Measurements from ENCODE around the gene KLHL5.
"Not testable (repeated sequence)": the region's sequence is repeated elsewhere in the genome, so short reads cannot be mapped to it uniquely, and the experiment has no call there.

Gene KLHL5

DNA sequence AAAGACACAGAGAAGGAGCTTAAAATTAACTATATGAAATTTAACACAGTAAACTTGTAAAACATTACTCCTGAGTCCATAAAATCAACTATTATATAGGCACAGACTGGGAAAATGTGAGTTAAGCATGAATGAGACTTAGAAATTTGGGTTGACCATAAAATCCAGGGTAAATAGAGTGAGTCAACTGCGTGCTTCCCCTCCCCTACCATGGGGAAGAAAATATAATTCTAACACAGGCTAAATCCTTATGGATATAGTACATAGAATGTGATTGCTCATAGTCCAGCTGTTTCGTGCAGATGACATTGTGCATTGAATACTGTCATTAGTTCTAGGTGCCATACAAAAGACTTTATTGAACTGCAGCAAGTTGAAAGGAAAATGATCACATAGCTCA, 42.2 kb downstream of the KLHL5 start:
- DNase-seq, result no peak

DNA sequence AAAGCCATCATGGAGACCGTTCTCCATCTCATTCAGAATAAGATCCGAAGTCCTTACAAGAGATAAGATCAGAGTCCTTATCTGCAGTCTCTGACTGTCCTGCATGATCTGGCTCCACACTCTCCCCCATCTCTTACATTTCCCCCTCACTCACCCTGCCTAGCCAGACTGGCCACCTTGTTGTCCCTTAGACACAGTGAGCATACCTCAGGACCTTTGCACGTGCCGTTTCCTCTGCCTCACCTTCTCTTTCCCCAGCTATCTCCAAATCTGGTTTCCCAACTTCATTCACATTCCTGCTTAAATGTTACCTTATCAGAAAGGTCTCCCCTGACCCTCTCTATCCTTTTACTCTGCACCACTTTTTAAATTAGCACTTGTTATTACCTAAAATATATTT, 44.0 kb downstream of the KLHL5 start:
- no peak for DNase-seq

DNA sequence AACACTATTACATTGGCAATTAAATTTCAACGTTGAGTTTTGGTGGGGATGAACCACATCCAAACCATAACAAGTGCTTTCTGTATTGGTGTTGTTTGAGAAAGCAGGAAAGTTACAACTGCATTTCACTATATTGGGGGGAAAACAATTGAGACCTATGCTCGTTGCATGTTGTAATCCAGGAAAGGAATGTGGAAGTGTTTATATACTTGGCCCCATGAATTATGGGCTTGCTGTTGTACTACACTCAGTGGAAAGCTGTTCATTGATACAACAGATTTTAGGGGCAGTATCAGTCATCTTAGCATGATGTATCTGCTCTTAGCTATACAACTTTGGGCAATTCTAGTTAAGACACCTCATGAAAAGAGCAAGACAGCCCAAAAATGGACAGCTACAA, 52.4 kb downstream of the KLHL5 start:
- DNase-seq, result no peak

DNA sequence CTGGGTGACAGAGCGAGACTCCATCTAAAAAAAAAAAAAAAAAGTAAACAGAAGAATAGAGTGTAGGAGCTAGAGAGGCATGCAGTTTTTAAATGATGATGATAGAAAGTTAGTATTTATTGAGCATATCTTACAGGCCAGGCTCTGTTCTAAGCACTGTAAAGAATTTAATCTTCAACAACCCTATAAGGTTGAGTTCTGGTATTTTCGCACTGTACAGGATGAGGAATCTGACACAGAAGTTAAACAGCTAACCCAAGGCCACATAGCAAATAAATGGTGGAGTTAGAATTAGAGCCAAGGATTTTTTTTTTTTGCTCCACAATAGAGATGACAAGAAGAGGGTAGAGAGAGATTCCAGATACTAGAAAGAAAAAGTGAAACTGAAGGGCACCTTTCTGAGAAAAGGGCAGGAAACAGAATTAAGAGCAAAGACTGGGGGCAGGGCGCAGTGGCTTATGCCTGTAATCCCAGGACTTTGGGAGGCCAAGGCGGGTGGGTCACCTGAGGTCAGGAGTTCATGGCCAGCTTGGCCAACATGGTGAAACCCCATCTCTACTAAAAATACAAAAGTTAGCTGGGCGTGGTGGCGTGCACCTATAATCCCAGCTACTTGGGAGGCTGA, 56.1 kb downstream of the KLHL5 start:
- DNase-seq, result no peak

DNA sequence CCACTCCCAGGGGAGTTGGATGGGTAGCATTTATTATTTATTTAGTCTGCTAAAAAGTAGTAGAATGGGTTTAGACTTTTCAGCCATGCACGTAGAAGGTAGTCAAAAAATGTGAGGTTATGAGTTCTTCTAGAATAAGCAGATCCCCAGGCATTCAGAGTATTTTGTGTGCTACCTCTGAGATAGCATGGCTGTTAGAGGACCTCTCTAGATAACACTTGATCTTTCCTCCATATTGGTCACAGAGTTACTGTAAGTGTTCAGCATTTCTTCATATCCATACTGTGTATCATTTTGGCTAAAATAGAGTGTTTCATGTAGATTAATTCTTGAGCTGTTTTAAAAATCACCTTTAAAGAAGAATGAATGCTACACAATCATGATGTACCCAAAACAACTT, 58.4 kb downstream of the KLHL5 start:
- DNase-seq, result no peak

DNA sequence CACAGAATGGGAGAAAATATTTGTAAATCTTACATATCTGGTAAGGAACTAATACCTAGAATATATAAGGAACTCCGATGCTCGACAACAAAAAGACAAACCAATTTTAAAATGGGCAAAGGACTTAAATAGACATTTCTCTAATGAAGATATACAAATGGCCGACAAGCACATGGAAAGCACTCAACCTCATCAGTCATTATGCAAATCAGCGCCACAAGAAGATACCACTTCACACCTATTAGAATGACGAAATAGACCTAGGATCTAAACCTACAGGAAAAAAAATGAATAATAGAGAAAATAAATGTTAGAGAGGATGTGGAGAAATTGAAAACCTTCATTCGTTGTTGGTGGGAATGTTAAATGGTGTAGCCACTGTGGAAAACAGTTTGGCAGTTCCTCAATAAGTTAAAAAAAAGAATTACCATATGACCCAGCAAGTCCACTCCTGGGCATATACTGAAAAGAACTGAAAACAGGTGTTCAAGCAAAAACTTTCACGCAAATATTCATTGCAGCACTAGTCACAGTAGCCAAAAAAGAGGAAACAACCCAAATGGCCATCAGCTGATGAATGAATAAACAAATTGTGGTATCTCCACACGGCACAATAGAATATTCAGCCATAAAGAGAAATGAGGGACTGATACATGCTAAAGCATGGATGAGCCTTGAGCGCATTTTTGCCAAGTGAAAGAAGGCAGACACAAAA, 63.0 kb downstream of the KLHL5 start:
- no peak for DNase-seq

DNA sequence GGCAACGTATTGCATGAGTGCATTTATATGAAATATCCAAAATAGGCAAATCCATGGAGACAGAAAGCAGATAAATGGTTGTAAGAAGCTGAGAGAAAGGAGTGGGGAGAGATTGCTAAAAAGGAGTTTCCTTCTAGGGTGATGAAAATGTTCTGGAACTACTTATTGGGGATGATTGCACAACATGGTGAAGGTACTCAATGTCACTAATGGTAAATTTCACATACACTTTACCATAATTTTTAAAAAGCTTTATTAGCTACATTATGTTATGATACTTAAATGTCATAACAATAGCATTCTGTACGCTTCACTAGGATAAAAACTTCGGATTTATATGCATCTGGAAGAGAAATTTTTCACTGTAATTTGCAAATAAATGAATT, 63.6 kb downstream of the KLHL5 start:
- DNase-seq, result no peak

DNA sequence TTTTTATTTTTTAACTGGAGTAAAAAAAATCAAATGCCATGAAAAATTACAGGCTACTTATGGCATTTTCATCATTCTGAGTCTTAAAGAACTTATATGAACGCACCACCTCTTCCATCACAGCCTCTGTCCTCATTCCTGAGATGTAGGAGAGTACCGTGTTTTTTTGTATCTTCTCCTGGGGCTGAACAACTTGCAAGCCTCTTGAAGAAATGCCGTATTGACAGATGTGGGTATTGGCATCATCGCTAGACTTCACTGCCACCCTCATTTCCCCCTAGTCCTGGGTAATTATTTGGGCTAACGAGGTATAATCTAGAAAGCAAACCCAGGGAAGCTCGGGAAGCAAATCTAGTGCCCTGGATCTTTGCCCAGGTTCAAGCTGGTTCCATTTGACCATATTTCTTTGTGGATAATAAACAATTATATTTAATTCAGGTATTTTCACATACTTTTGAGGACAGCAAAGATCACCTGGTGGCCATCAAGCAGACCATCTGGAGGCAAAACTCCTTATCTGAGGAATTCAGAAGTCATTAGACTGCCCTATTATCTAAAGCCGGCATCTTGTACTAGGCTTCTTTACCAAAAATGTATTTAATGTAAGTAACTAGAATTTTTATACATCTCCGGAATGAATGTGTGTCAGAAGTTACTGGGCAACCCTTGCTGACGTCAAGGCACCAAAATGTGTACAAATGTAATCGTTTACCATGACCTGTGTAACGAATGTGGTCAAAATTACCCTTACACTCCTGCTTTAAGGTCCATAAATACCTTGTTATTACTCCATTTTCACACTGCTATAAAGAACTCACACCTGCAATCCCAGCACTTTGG, 64.4 kb downstream of the KLHL5 start:
- no peak for DNase-seq

DNA sequence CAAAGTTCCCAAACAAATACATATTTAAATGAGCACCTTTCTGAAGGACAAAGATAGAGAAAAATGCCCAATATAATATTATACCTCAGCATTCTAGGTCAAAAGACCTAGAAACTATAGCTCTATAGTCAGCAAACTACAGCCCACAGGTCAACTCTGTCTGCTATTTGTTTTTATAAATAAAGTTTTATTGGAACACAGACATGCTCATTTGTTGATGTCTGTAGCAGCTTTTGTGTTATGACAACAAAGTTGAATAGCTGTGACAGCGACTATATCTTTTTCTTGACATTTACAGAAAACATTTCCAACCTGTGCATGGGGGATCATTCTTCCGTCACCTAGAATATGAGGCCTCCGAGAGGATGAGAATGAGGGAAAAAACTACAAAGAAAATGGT, 71.6 kb downstream of the KLHL5 start:
- DNase-seq, result no peak

DNA sequence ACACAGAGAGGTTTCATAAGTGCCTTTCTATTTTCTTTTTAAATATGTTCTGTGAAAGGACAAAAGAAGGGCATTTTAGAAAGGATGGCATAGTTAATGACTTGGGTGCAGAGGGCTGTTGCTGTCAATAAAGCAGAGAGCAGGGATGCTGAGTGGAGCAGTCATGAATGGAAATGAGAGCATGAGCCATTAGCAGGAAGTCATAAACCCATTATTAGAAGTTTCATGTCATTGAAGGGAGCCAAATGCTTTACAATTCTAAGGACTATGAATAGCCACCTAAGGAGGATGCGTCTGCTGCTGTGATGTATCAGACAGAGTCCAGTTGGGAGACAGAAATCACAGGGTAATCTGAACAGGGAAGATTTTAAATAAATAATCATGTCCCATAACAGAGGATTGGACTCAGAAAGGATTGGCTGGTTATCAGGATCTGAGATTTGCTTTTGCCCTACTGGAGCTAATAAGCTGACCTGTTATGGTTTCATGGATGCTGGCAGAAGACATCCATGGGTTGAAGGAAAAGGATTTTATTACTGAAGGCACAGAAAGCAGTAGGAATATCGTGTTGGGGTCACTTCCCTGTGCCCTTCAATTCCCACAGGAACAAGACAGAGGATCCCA, 72.8 kb downstream of the KLHL5 start:
- no peak for DNase-seq

DNA sequence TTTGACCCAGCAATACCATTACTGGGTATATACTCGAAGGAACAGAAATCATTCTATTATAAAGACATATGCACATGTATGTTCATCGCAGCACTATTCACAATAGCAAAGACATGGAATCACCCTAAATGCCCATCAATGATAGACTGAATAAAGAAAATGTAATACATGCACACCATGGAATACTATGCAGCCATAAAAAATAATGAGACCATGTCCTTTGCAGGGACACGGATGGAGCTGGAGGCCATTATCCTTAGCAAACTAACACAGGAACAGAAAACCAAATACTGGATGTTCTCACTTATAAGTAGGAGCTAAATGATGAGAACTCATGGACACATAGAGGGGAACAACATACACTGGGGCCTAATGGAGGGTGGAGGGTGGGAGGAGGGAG, 76.2 kb downstream of the KLHL5 start:
- DNase-seq, result not testable (repeated sequence)

DNA sequence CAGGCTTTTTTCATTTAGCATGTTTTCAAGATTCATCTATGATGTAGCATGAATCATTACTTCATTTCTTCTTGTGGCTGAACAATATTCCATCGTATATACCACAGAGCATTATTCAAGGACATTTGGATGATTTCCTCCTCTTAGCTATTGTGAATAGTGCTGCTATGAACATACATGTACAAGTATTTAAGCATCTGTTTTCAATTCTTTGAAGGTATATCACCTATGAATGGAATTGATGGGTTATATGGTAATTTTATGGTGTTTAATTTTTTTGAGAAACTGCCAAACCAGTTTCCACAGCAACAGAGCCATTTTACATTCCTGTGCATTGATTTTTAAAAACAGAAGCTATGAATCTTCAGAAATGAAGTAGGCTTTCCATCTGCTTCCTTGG, 84.2 kb downstream of the KLHL5 start:
- no peak for DNase-seq

DNA sequence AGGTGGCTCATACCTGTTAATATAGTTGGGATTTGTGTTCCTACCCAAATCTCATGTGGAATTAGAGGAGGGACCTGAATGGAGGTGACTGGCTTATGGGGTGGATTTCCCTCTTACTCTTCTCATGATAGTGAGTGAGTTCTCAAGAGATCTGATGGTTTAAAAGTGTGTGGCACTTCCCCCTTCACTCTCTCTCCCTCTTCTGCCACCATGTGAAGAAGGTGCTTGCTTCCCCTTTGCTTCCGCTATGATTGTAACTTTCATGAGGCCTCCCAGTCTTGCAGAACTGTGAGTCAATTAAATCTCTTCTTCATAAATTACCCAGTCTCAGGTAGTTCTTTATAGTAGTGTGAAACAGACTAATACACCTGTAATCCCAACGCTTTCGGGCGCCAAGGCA, 92.0 kb downstream of the KLHL5 start:
- no peak for DNase-seq

DNA sequence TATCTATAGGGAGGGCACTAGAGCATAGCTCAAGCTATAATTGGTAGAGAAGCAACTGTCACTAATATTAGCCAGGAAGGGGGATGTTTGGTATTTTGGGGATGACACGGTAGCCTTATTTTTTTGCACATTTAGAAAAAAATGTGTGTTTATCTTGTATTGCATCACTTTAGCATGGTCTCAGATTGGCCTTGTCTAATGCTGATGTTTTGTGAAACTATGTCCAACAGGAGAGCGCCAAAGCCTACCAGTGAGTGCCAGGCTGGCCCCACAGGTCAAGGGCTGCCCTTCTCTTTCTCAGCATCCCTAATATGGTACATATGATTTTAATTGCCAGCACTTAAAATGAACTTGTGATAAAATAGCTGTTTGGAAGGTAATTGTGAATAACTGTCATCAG, 95.5 kb downstream of the KLHL5 start:
- DNase-seq, result no peak

DNA sequence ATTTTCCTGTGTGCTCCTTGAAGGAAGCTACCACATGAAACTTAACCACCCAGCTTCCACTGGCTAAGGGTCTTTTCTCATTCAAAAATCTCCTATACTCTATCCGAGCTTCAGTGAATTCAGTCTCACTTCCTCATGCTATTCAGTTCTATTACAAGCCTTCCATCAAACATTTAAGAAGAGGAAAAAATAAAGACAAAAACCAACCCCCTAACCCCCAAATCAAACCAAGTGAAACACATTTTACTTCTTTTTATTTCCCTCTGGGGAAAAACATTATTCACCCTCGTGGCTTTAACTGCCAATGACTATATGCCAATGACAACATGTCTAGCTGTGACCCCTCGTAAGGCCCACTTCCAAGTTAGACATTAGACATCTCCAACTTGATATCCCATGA, 104.1 kb downstream of the KLHL5 start:
- DNase-seq, result no peak

DNA sequence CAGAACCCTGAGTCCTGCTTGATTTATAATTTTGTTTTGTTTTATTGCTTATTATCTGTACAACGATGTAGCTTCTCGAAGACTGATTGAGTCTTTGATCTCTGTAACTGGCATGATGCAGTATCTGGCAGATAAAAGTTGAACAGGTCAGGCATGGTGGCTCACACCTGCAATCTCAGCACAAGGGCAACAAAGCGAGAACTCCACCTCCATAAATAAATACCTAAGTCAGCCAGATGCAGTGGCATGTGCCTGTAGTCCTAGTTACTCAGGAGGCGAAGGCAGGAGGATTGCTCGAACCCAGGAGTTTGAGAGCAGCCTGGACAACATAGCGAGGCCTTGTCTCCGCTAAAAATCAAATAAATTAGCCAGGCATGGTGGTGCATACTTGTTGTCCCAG, 104.6 kb downstream of the KLHL5 start:
- no peak for DNase-seq

DNA sequence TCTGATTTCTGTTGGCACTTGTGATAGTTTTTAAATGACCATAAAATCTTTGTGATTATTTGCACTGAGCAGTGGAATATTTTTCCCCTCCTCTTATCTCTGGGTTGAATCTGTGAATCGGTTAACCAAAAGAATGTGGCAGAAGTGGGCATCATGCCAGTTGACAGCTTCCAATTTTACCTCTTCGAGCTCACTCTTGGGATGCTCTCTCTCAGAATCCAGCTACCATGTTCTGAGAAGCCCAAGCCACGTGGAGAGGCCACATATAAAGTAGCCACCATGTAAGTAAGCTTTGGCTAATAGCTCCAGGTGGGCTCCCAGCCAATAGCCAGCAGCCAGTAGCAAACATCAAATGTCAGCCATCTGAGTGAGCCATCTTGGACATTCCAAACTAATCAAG, 107.4 kb downstream of the KLHL5 start:
- peak; percentile 42 for DNase-seq

DNA sequence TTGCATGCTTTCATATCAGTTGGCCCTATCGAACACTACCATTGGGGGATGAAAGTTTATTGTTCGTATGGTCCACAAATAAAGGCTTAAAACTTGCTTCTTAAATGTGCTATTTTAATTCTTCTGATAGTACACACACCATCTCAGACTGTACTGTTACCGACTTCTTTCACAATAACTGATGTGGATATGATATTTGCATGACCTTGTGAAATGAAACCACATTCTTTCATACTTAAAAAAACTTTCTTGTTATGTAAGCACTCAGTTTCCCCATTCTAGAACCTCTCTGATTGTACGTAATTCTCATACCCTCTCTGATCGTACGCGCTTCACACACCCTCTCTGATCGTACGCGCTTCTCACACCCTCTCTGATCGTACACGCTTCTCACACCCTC, 108.3 kb downstream of the KLHL5 start:
- DNase-seq, result peak; percentile 56
